Activated CD8-positive, alpha-beta memory T cell treated with anti-CD3 and anti-CD28 coated beads, Interleukin-2, amount 50 U/mL, for 48 hours (primary cell): ENCODE data around the gene KIRREL3.
"Not testable (repeated sequence)": the region's sequence is repeated elsewhere in the genome, so short reads cannot be mapped to it uniquely, and the experiment has no call there.

Experiments
- DNase-seq: peaks from one replicate; pipeline ENCODE4 v3.0.0-alpha.2; 2020

KIRREL3 gene

GRCh38 chr11:126409620-126409985 is 591.0 kb downstream of the KIRREL3 start:
- no peak for DNase-seq

- DNase-seq: no peak
Measured at GRCh38 chr11:126408901-126409619, 591.5 kb downstream of the KIRREL3 start.

DNA sequence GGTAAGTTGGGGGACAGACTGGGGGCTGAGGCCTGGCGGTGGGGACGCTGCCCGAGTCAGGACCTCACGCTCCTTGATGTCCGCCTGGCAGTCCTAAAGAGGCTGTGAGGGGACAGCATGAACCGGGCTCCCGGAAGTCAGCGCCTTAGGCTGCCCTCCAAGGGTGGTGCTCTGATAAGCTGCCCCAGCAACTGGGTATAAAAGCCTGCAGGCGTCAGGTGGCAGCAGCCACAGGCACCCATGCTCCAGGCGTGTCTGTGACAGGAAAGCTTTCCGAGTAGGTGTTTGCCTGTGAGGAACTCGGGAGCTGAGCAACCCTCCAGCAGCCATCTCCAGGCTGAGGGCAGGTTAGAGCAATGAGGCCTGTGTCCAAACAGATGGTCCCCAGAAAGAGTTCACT is 592.1 kb downstream of the KIRREL3 start:
- DNase-seq: no peak

DNA sequence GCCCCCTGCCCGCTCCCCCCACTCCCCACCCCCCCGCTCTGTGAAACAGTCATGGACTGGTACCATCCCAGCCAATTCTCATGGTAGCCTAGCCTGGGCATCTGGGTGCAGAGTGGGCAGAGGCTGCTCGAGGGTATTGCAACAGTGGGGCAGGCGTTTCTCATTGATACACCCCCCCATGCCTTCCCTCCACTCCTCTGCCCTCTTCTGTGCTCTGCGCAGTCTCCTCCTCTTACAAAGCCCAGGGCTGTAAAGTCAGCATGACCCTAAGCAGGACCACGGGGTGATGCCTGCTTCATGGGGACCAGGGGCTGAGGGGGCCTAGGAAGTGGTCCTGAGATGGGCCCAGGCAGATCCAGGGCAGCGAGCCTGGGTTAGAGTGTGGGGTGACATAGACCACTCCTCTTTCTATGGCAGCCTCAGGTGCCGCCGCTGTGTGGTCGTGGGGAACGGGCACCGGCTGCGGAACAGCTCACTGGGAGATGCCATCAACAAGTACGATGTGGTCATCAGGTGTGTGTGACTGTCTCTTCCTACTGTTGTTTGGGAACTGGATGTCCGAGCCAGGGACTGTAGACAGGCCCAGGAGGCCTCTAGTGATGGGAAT is 592.8 kb downstream of the KIRREL3 start:
- DNase-seq: no peak

DNA sequence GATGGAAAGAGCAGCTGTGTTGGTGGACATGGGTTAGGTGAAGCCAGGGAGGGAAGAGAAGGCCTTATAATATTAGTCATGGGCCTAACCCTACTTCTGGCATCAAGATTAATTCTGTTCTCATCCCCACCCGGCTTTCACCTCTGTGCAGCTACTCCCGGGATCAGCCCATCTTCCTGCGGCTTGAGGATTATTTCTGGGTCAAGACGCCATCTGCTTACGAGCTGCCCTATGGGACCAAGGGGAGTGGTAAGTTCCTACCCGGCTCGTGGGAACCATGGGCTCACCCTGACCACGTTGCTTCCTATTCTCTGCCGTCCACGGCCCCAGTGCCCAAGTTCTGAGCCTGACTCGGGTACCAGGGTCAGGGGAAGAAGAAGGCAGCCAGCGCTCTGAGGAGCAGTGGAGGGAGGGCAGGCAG is 593.5 kb downstream of the KIRREL3 start:
- no peak for DNase-seq

GRCh38 chr11:126406368-126406767 is 594.2 kb downstream of the KIRREL3 start:
- DNase-seq: no peak

DNA sequence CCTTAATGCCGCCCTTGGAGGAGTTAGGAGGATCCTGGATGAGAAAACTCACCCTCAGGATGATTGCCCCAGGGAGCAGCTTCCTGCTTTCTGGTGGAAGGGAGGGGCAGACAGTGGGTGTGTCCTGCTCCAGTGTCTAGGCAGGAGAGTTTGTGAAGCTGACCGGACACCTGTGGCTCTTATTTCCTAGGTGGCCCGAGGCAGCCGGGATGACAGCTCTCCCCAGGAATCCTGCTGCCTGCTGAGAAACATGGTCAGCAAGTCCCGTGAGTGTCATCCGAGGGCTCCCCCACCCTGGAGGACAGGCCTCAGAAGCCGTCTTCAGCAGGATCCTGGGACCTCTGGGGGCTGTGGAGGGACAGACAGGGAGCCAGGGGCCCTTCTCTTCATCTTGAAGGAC is 594.7 kb downstream of the KIRREL3 start:
- DNase-seq: no peak

DNA sequence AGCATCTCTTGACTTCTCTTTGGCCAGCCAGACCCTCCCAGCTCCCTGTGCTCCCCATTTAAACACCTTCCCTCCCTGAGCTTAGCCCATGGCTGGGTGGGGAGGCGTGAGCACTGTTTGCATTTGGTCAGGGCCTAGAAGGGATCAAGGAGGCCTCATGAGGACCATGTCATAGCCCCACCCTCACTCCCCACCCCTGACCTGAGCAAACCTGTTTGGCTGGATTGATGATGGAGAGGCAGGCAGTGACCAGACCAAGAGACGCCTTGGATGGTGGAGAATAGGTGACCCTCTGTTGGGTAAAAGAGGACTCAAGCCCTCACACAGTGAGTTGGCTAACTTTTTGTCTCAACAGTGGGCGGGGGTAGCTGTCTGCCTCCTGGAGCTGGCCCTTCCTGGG is 595.2 kb downstream of the KIRREL3 start:
- no peak for DNase-seq

DNA sequence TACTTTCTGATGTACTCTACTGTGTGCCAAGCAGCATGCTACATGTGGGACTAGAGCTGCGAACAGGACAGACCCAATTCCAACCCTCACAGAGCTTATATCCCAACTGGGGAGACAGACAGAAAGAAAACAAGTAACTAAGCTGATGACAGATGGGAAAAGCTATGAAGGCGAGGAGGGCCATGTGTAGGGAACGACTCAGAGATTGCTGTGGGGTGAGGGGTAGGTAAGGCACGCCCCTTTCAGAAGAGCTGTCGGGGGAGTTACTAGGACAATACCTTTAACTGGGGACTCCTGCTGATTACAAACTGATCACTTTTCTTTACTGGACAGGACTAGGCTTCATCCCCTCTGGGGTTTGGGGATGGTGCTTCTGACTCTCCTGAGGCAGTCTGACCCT is 596.2 kb downstream of the KIRREL3 start:
- DNase-seq: no peak

DNA sequence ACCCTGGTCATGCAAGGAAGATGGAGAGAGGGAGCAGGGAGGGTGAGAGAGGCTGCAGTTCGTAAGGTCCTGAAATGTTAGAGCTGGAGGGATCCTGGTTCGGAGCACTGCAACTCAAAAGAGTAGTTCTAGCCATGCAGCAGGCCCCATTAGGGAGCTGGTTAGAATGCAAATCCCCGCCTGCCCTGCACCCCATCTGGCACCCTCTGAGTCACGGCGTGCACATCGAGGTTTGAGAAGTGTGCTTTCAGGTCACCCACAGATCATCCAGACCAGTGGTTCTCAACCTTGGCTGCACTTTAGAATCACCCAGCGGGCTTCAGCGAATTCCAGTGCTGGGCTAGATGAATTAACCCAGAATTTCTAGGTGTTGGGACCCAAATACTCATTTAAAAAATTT is 596.9 kb downstream of the KIRREL3 start:
- no peak for DNase-seq

DNA sequence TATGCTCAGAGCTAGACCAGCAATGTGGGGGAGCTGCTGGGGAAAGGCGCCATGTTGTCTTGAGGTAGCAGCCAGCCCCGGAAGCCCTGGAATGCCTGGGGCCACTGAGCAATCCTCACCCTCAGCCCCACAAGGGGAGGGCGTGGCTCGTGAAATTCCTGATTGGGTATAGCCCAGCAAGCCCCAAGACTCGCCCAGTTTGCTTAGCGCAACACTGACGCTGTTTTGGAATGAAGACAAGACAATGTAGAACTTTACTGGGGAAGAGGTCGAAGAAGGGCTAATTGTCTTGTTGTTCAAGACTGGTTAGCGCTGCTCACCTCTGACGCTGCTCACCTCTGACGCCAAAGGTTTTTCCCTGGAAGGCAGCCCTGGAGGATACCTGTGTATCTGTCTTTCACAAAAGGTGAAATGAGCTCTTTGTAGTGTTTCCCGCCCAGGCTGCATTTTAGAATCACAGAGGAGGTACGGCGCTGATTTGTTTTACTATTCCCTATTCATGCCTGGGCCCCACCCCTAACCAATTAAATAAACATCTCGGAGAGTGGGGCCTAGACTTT is 597.5 kb downstream of the KIRREL3 start:
- DNase-seq: no peak

- DNase-seq: no peak
Measured at GRCh38 chr11:126400479-126400878, 600.1 kb downstream of the KIRREL3 start.

GRCh38 chr11:126400019-126400418 is 600.6 kb downstream of the KIRREL3 start:
- DNase-seq: no peak

- DNase-seq: no peak
Measured at GRCh38 chr11:126398721-126399120, 601.8 kb downstream of the KIRREL3 start.

- DNase-seq: no peak
Measured at GRCh38 chr11:126398296-126398695, 602.3 kb downstream of the KIRREL3 start.

- no peak for DNase-seq
Measured at GRCh38 chr11:126396965-126397364, 603.6 kb downstream of the KIRREL3 start.

- DNase-seq: not testable (repeated sequence)
Measured at GRCh38 chr11:126396266-126396665, 604.3 kb downstream of the KIRREL3 start.

- DNase-seq: not testable (repeated sequence)
Measured at GRCh38 chr11:126395784-126396183, 604.8 kb downstream of the KIRREL3 start.

GRCh38 chr11:126394634-126395072 is 605.9 kb downstream of the KIRREL3 start:
- DNase-seq: not testable (repeated sequence)

GRCh38 chr11:126394036-126394435 is 606.5 kb downstream of the KIRREL3 start:
- DNase-seq: no peak

- DNase-seq: no peak
Measured at GRCh38 chr11:126393143-126393542, 607.4 kb downstream of the KIRREL3 start.

GRCh38 chr11:126392633-126393013 is 607.9 kb downstream of the KIRREL3 start:
- DNase-seq: no peak

DNA sequence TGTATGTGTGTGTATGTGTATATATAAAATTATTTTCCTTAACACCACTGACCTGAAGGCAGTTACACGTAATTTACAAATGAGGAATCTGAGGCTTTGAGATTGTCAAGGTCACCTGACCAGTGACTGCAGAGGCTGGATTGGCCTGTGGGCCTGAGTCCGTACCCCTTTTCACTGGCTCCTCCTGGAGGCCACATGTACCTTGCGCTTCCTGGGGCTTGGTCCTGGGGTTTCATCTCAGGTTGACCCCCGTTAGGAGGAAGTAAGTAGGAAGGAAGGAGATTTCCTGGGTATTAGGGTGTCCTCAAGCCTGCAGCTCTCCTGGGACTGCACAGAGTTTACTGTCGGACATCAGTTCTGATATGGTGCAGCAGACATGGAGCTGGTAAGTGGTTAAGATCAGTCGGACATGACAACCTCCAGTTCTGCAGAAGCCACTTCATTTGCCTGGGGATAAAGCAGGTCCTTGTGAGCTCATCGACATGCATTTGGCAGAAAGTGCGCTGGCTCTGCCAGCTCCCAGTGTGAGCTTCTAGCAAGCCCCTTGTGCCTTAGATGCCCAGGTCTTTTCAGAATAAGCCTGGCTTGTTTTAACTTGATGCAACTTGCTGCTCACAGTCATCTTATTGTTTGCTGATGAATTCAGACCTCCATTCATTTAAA is 608.5 kb downstream of the KIRREL3 start:
- no peak for DNase-seq
